Fibroblast of peridontal ligament (primary cell): ENCODE data around the gene JUNB.

Source experiments
- DNase-seq: peaks from one replicate; pipeline ENCODE4 v3.0.0-alpha.2; 2010; ENCODE audit errors: extremely low read depth

Gene JUNB

DNA sequence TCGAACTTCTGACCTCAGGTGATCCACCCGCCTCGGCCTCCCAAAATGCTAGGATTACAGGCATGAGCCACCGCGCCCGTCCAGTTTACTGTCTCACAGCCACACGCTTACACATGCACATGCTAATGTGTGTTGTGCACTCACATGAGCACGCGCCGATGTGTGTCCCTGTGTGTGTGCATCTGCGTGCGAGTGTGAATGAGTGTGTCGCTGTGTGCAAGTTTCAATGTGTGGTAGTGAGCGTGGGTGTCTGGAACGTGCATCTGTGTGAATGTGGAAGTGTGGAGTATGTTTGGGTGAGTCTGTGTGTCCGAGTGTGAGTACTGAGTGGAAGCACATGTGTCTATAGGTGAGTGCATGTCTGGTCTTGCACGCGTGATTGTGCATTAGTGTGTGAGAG, 51.2 kb downstream of the JUNB start:
- no peak for DNase-seq
